K562 (cell line): ENCODE results near the gene DCST1. TPM values are rescaled to one million over a fixed set of nuclear protein-coding genes. Genes with fewer than 3 reads are reported as not detected.
A peak's percentile ranks its signal among the peaks of the same experiment; 100 is the strongest.

Experiments
- ASH1L ChIP-seq: fragments of 450-650 bp; IDR thresholded peaks from 2 replicates; pipeline ENCODE4 v1.6.1; 2018; ENCODE audit warnings: borderline replicate concordance, mild to moderate bottlenecking, low read depth; ENCODE audit not compliant: partially characterized antibody
- ELK3 ChIP-seq: fragments of 450-650 bp; formaldehyde crosslinking; IDR thresholded peaks from 2 replicates; pipeline ENCODE4 v1.4.0; 2020; ENCODE audit warnings: mild to moderate bottlenecking
- NUFIP1 ChIP-seq: fragments of 450-650 bp; IDR thresholded peaks from 2 replicates; pipeline ENCODE4 v1.6.1; 2018; ENCODE audit not compliant: partially characterized antibody
- POLR2G ChIP-seq: fragments of 200-400 bp; formaldehyde crosslinking; IDR thresholded peaks from 2 replicates; pipeline ENCODE4 v1.6.1; 2017; ENCODE audit warnings: low read depth, mild to moderate bottlenecking, antibody characterized with exemption, low read length, moderate library complexity
- PURB ChIP-seq: sonication (generic); formaldehyde crosslinking; IDR thresholded peaks from 2 replicates; pipeline ENCODE4 v1.9.0; 2021; ENCODE audit warnings: low read depth, mild to moderate bottlenecking, missing genetic modification reagents
- RHOXF2B ChIP-seq: fragments of 250-450 bp; sonication (Bioruptor Pico); conservative IDR thresholded peaks from 2 replicates; pipeline ENCODE4 v1.5.1; 2021
- SAP30 ChIP-seq: fragments of 200-600 bp; sonication (generic); IDR thresholded peaks from 2 replicates; pipeline ENCODE4 v1.6.1; 2012; ENCODE audit warnings: borderline replicate concordance, low read depth, mild to moderate bottlenecking, moderate library complexity, low read length, control low read depth, inconsistent platforms; ENCODE audit not compliant: insufficient read depth, poor library complexity, severe bottlenecking
- SRF ChIP-seq, 2 experiments: fragments of 250-450, 450-650 bp in 1 of 2; sonication (Bioruptor Pico) in 1 of 2; sonication (generic) in 1 of 2; formaldehyde crosslinking; IDR thresholded peaks; 2 replicates each; pipeline versions ENCODE4 v1.5.0 to v1.5.1; 2020 to 2022; ENCODE audit warnings: mild to moderate bottlenecking in 1 of 2, missing genetic modification reagents in 1 of 2
- TAF1 ChIP-seq: IDR thresholded peaks from 2 replicates; pipeline ENCODE4 v1.6.1; 2011; ENCODE audit warnings: mild to moderate bottlenecking, low read length, moderate library complexity; ENCODE audit not compliant: insufficient read depth, control insufficient read depth, severe bottlenecking; ENCODE audit errors: extremely low read depth
- TEAD1 ChIP-seq, 2 experiments: fragments of 450-650 bp in 1 of 2; sonication (generic) in 1 of 2; formaldehyde crosslinking; IDR thresholded peaks; 2 replicates each; pipeline versions ENCODE4 v1.4.0 to v1.8.0; 2020 to 2022; ENCODE audit warnings: mild to moderate bottlenecking in 2 of 2, missing genetic modification reagents in 1 of 2
- ZBTB8A ChIP-seq: fragments of 450-650 bp; IDR thresholded peaks from 2 replicates; pipeline ENCODE4 v1.6.1; 2018; ENCODE audit warnings: mild to moderate bottlenecking, moderate library complexity; ENCODE audit not compliant: partially characterized antibody
- ZNF316 ChIP-seq: fragments of 450-650 bp; IDR thresholded peaks from 2 replicates; pipeline ENCODE4 v1.6.1; 2016
- ZNF318 ChIP-seq, 2 experiments: fragments of 450-650 bp; IDR thresholded peaks; 2 replicates each; pipeline ENCODE4 v1.6.1; 2016; ENCODE audit warnings: mild to moderate bottlenecking in 2 of 2, borderline replicate concordance in 1 of 2, low read depth in 1 of 2, moderate library complexity in 1 of 2
- ZNF518B ChIP-seq: fragments of 250-450 bp; sonication (Bioruptor Pico); IDR thresholded peaks from 2 replicates; pipeline ENCODE4 v1.5.0; 2021; ENCODE audit warnings: mild to moderate bottlenecking, moderate library complexity
- polyA plus RNA-seq, 8 experiments: library from polyadenylated mRNA; depleted of rRNA in 4 of 8; stranded (reverse) in 5 of 8; unstranded in 3 of 8; fragments of >200 nt; fragmentation: Nextera tagmentation in 2 of 8; fragmentation: Illumina TruSeq in 1 of 8; extraction: Ambion mirVana in 2 of 8; extraction: Trizol in 1 of 8; gene quantifications; 2 replicates each; pipeline versions ENCODE4 v1.2.1 to v1.2.3, GENCODE V29; 2011 to 2014; ENCODE audit warnings: inconsistent platforms in 1 of 8, missing spikeins in 1 of 8
- total RNA-seq, 7 experiments: library from RNA; depleted of rRNA in 6 of 7; stranded (reverse); fragments of >200 nt in 6 of 7; fragmentation: Illumina TruSeq in 2 of 7; extraction: Trizol in 2 of 7; gene quantifications; 2 replicates each; pipeline versions ENCODE4 v1.2.1 to v1.2.3, GENCODE V29; 2011 to 2021; ENCODE audit warnings: low replicate concordance in 1 of 7

The DCST1 gene
- total and polyA plus RNA-seq, 9 of the 15 experiments (the other 6 are each of a cell fraction or from before 2014, with no cell fraction given), result not detected

GRCh38 chr1:155003227-155003765 lies 30.3 kb upstream of the DCST1 start (continued):
- no peak for TF ChIP-seq ZNF318 (IDR thresholded peaks at IDR 0.05; ENCODE audit: borderline replicate concordance in 1 of 2, low read depth in 1 of 2)
- TF ChIP-seq RHOXF2B (CRISPR knock-in tag), result no peak
- TF ChIP-seq TEAD1 (CRISPR knock-in tag; IDR thresholded peaks at IDR 0.05), result no peak
- TF ChIP-seq NUFIP1, result no peak
- peak; percentile 41 for TF ChIP-seq TAF1
- no peak for TF ChIP-seq ZNF316
- no peak for TF ChIP-seq ELK3 (CRISPR knock-in tag)
- no peak for TF ChIP-seq ZNF518B (CRISPR knock-in tag)
- peak; percentile 72 for TF ChIP-seq POLR2G
- TF ChIP-seq SRF (CRISPR knock-in tag; IDR thresholded peaks at IDR 0.05), result no peak
- TF ChIP-seq ZBTB8A, result no peak
- TF ChIP-seq PURB (CRISPR knock-in tag), result no peak
- peak; percentile 48 for TF ChIP-seq SAP30
- TF ChIP-seq ASH1L, result no peak
